Neural crest cell (in vitro differentiated cells): ENCODE data around the gene PHLDA2. TPM values are rescaled to one million over a fixed set of nuclear protein-coding genes. Genes with fewer than 3 reads are reported as not detected.

ENCODE experiments used
- DNase-seq: peaks from one replicate; pipeline ENCODE4 v3.0.0; 2021; ENCODE audit warnings: low read depth, mixed read lengths, low spot score
- H3K27ac Mint-ChIP-seq: one replicate; pipeline ENCODE4 v1.8.0; 2021; ENCODE audit warnings: mild to moderate bottlenecking, mixed read lengths; ENCODE audit not compliant: unreplicated experiment
- H3K27me3 Mint-ChIP-seq: 2 replicates; pipeline ENCODE4 v1.8.0; 2021; ENCODE audit warnings: low read depth, mild to moderate bottlenecking, mixed read lengths
- H3K36me3 Mint-ChIP-seq: 2 replicates; pipeline ENCODE4 v1.8.0; 2021; ENCODE audit warnings: low read depth, mild to moderate bottlenecking, mixed read lengths
- H3K4me1 Mint-ChIP-seq: 2 replicates; pipeline ENCODE4 v1.8.0; 2021; ENCODE audit warnings: mixed read lengths
- H3K4me3 Mint-ChIP-seq: one replicate; pipeline ENCODE4 v1.8.0; 2021; ENCODE audit warnings: mild to moderate bottlenecking, mixed read lengths
- H3K9me3 Mint-ChIP-seq: 2 replicates; pipeline ENCODE4 v1.8.0; 2021; ENCODE audit warnings: mixed read lengths
- CTCF ChIP-seq: fragments of 200-600 bp; sonication (generic); conservative IDR thresholded peaks from 2 replicates; pipeline ENCODE4 v1.5.0; 2021; ENCODE audit warnings: antibody characterized with exemption, mild to moderate bottlenecking
- total RNA-seq: library from RNA; stranded (reverse); gene quantifications from 2 replicates; pipeline ENCODE4 v1.2.1, GENCODE V29; 2021

The PHLDA2 gene
- total RNA-seq, 1 donor from 2014 or later: 1.1 TPM

- Mint-ChIP-seq H3K4me1 (no peaks in the 10 kb centered on the region), H3K36me3 (peaks cover 41% of the 10 kb centered on the region), H3K27me3 (no peaks in the 10 kb centered on the region), H3K9me3 (no peaks in the 10 kb centered on the region), H3K4me3 (no peak overlapping the region), H3K27ac (no peak overlapping the region)
- no peak for TF ChIP-seq CTCF
- no peak for DNase-seq
These were observed 39.2 kb upstream of the PHLDA2 start for GRCh38 chr11:2968341-2968900.

GRCh38 chr11:2964782-2965181 is 35.6 kb upstream of the PHLDA2 start:
- TF ChIP-seq CTCF: no peak
- DNase-seq: no peak
- no peaks in the 10 kb centered on the region for H3K4me1 Mint-ChIP-seq
- H3K4me3 Mint-ChIP-seq: no peak overlapping the region
- H3K27ac Mint-ChIP-seq: no peak overlapping the region
- H3K9me3 Mint-ChIP-seq: no peaks in the 10 kb centered on the region
- no peaks in the 10 kb centered on the region for H3K27me3 Mint-ChIP-seq
- peaks cover 46% of the 10 kb centered on the region for H3K36me3 Mint-ChIP-seq

GRCh38 chr11:2963761-2964160 is 34.5 kb upstream of the PHLDA2 start:
- TF ChIP-seq CTCF: no peak
- peaks cover 41% of the 10 kb centered on the region for H3K36me3 Mint-ChIP-seq
- no peak overlapping the region for H3K27ac Mint-ChIP-seq
- no peak for DNase-seq
- no peaks in the 10 kb centered on the region for H3K4me1 Mint-ChIP-seq
- H3K9me3 Mint-ChIP-seq: no peaks in the 10 kb centered on the region
- no peak overlapping the region for H3K4me3 Mint-ChIP-seq
- H3K27me3 Mint-ChIP-seq: no peaks in the 10 kb centered on the region

- no peak for DNase-seq
- Mint-ChIP-seq H3K36me3 (peaks cover 43% of the 10 kb centered on the region), H3K9me3 (no peaks in the 10 kb centered on the region), H3K4me1 (no peaks in the 10 kb centered on the region), H3K27ac (no peak overlapping the region), H3K27me3 (no peaks in the 10 kb centered on the region), H3K4me3 (no peak overlapping the region)
- TF ChIP-seq CTCF: no peak
These were observed 34.0 kb upstream of the PHLDA2 start for GRCh38 chr11:2963112-2963754.

GRCh38 chr11:2961080-2961479 is 31.9 kb upstream of the PHLDA2 start:
- Mint-ChIP-seq H3K4me3 (no peak overlapping the region), H3K4me1 (no peaks in the 10 kb centered on the region), H3K27me3 (no peaks in the 10 kb centered on the region), H3K36me3 (peaks cover 30% of the 10 kb centered on the region), H3K9me3 (no peaks in the 10 kb centered on the region), H3K27ac (no peak overlapping the region)
- DNase-seq: no peak
- no peak for TF ChIP-seq CTCF
